HG02852 (cell line): Measurements from ENCODE around the gene DOHH.
A peak's percentile ranks its signal among the peaks of the same experiment; 100 is the strongest.

ENCODE experiments used
- ATAC-seq: cut with Tn5 transposase; IDR thresholded peaks from one replicate; pipeline ENCODE4 v1.9.1; 2021; ENCODE audit warnings: mild to moderate bottlenecking, moderate library complexity; ENCODE audit not compliant: unreplicated experiment

DOHH gene

GRCh38 chr19:3500429-3501101 is at the start of gene DOHH:
Gene DOHH (minus strand): TSS chr19:3500674. CDS start chr19:3496814, 3,860 bp downstream.
- peak; percentile 84 for ATAC-seq

- no peak for ATAC-seq
These were observed 49.3 kb upstream of the DOHH start for GRCh38 chr19:3549816-3550215.

- no peak for ATAC-seq
These were observed 48.1 kb upstream of the DOHH start for GRCh38 chr19:3548606-3549005.

- ATAC-seq: no peak
These were observed 47.4 kb upstream of the DOHH start for GRCh38 chr19:3547767-3548282.

GRCh38 chr19:3547301-3547731 is 46.8 kb upstream of the DOHH start:
- no peak for ATAC-seq

GRCh38 chr19:3546119-3546518 is 45.6 kb upstream of the DOHH start:
- no peak for ATAC-seq

- ATAC-seq: no peak
These were observed 45.2 kb upstream of the DOHH start for GRCh38 chr19:3545669-3546034.

- ATAC-seq: no peak
These were observed 44.5 kb upstream of the DOHH start for GRCh38 chr19:3544742-3545668.

GRCh38 chr19:3544058-3544376 is 43.5 kb upstream of the DOHH start:
- no peak for ATAC-seq

- no peak for ATAC-seq
These were observed 42.9 kb upstream of the DOHH start for GRCh38 chr19:3543150-3544057.

GRCh38 chr19:3539756-3540118 is 39.3 kb upstream of the DOHH start:
- no peak for ATAC-seq

- no peak for ATAC-seq
These were observed 38.7 kb upstream of the DOHH start, which contains the start of gene TEKTIP1 for GRCh38 chr19:3538965-3539755. Gene TEKTIP1 (plus strand): TSS chr19:3539174. CDS start chr19:3539178, 4 bp downstream.

- ATAC-seq: no peak
These were observed 37.9 kb upstream of the DOHH start for GRCh38 chr19:3538258-3538929.

GRCh38 chr19:3537438-3538240 is 37.2 kb upstream of the DOHH start:
- no peak for ATAC-seq

- ATAC-seq: no peak
These were observed 36.6 kb upstream of the DOHH start for GRCh38 chr19:3537101-3537437.

GRCh38 chr19:3536429-3537100 is 36.1 kb upstream of the DOHH start:
- ATAC-seq: no peak

GRCh38 chr19:3535981-3536380 is 35.5 kb upstream of the DOHH start:
- ATAC-seq: no peak

- no peak for ATAC-seq
These were observed 35.1 kb upstream of the DOHH start for GRCh38 chr19:3535563-3535965.

GRCh38 chr19:3535235-3535535 is 34.7 kb upstream of the DOHH start:
- no peak for ATAC-seq
